Left lung (tissue), 14 donors: Measurements from ENCODE around the gene GORASP2. TPM values are rescaled to one million over a fixed set of nuclear protein-coding genes. Genes with fewer than 3 reads are reported as not detected.
A peak's percentile ranks its signal among the peaks of the same experiment; 100 is the strongest.

ENCODE experiments used
- ATAC-seq: fragments of 200-7000 bp; cut with Tn5 transposase; one replicate; pipeline ENCODE4 v1.9.1; 2020; ENCODE audit warnings: moderate library complexity
- DNase-seq, 4 donors: peaks; one replicate each; pipeline ENCODE4 v3.0.0-alpha.2; 2013 to 2020
- H3K27ac ChIP-seq, 2 donors: fragments of 200-600 bp; sonication (generic) in 1 of 2; one replicate each; pipeline versions ENCODE4 v1.5.0 to v1.8.0; 2020 to 2021
- H3K27me3 ChIP-seq, 2 donors: fragments of 200-600 bp; sonication (generic) in 1 of 2; one replicate each; pipeline versions ENCODE4 v1.5.0 to v1.8.0; 2020 to 2021
- H3K36me3 ChIP-seq, 2 donors: fragments of 200-600 bp; sonication (generic) in 1 of 2; one replicate each; pipeline versions ENCODE4 v1.5.0 to v1.8.0; 2020 to 2021
- H3K4me1 ChIP-seq, 2 donors: fragments of 200-600 bp; one replicate each; pipeline ENCODE4 v1.8.0; 2021
- H3K4me3 ChIP-seq, 2 donors: fragments of 200-600 bp; sonication (generic) in 1 of 2; one replicate each; pipeline versions ENCODE4 v1.5.0 to v1.8.0; 2020 to 2021; ENCODE audit warnings: mild to moderate bottlenecking in 1 of 2
- H3K9me3 ChIP-seq, 2 donors: fragments of 200-600 bp; sonication (generic) in 1 of 2; one replicate each; pipeline versions ENCODE4 v1.5.0 to v1.8.0; 2020 to 2021
- CTCF ChIP-seq, 2 donors: fragments of 200-600 bp; sonication (generic) in 1 of 2; IDR thresholded peaks; one replicate each; pipeline versions ENCODE4 v1.5.0 to v1.8.0; 2021; ENCODE audit warnings: antibody characterized with exemption in 2 of 2
- intact Hi-C, 2 donors: fragments of 100-400 bp; cut with DNase I; formaldehyde crosslinking; loops; one replicate each; pipeline versions ENCODE4 v1.11.2 to v1.14.2; 2022
- long read RNA-seq, 12 donors: library from polyadenylated mRNA in 2 of 12; unstranded in 2 of 12; transcript quantifications; one replicate each; pipeline ENCODE4 v2.0.0 and lab custom pipeline, GENCODE V29; 2019 to 2026
- polyA plus RNA-seq, 6 donors: library from polyadenylated mRNA; unstranded; fragments of 120-200 nt; gene quantifications; one replicate each; pipeline ENCODE4 v1.2.1, GENCODE V29; 2013; ENCODE audit not compliant: insufficient read length in 6 of 6
- total RNA-seq, 2 donors: library from RNA; stranded (reverse); fragmentation: NEBNext Ultra II Directional; extraction: Animal tissue kit (Norgen Biotek cat#: 25700); gene quantifications; one replicate each; pipeline ENCODE4 v1.2.1, GENCODE V29; 2021
- donor health status: DM: no; HTN: yes; CAD: no.
- donor health status: DM: no; HTN: no; CAD: no.

The GORASP2 gene
- 10 to 100 TPM; 80.7 to 84.4 TPM for total RNA-seq
- polyA plus RNA-seq = 10 to 100 TPM; 67.6 to 93.1 (median 77.1) TPM
- long read RNA-seq, donor 1, transcript GORASP2-207 (5 exons, 2,096 nt) = minor isoform, 7 of 81 reads
- long read RNA-seq, donor 1, transcript GORASP2-201 (10 exons, 3,173 nt) = major isoform, 24 of 81 reads
- long read RNA-seq, donor 1, partial matches to known transcripts = 49 of 81 reads
- long read RNA-seq, donor 1, other reads (novel, unspliced or antisense) = 0 of 81 reads
- long read RNA-seq, donor 2, transcript GORASP2-207 (5 exons, 2,096 nt) = minor isoform, 13 of 71 reads
- long read RNA-seq, donor 2, transcript GORASP2-201 (10 exons, 3,173 nt) = major isoform, 24 of 71 reads
- long read RNA-seq, donor 2, partial matches to known transcripts = 32 of 71 reads
- long read RNA-seq, donor 2, other reads (novel, unspliced or antisense) = 0 of 71 reads
- long read RNA-seq, donor 3, transcript GORASP2-201 (10 exons, 3,173 nt) = major isoform, 11 of 26 reads
- long read RNA-seq, donor 3, partial matches to known transcripts = 14 of 26 reads
- long read RNA-seq, donor 3, other reads (novel, unspliced or antisense) = 0 of 26 reads
- long read RNA-seq, donor 4, transcript GORASP2-201 (10 exons, 3,173 nt) = major isoform, 17 of 20 reads
- long read RNA-seq, donor 4, partial matches to known transcripts = 3 of 20 reads
- long read RNA-seq, donor 4, other reads (novel, unspliced or antisense) = 0 of 20 reads
- long read RNA-seq, donor 5, transcript GORASP2-201 (10 exons, 3,173 nt) = major isoform, 16 of 50 reads
- long read RNA-seq, donor 5, transcript GORASP2-207 (5 exons, 2,096 nt) = minor isoform, 6 of 50 reads
- long read RNA-seq, donor 5, partial matches to known transcripts = 26 of 50 reads
- long read RNA-seq, donor 5, other reads (novel, unspliced or antisense) = 0 of 50 reads
- long read RNA-seq, donor 6, transcript GORASP2-201 (10 exons, 3,173 nt) = major isoform, 18 of 56 reads
- long read RNA-seq, donor 6, transcript GORASP2-207 (5 exons, 2,096 nt) = minor isoform, 5 of 56 reads
- long read RNA-seq, donor 6, partial matches to known transcripts = 33 of 56 reads
- long read RNA-seq, donor 6, other reads (novel, unspliced or antisense) = 0 of 56 reads
- long read RNA-seq, donor 7, transcript GORASP2-201 (10 exons, 3,173 nt) = major isoform, 16 of 26 reads
- long read RNA-seq, donor 7, partial matches to known transcripts = 10 of 26 reads
- long read RNA-seq, donor 7, other reads (novel, unspliced or antisense) = 0 of 26 reads
- long read RNA-seq, donor 8, transcript GORASP2-207 (5 exons, 2,096 nt) = minor isoform, 6 of 58 reads
- long read RNA-seq, donor 8, transcript GORASP2-201 (10 exons, 3,173 nt) = major isoform, 24 of 58 reads
- long read RNA-seq, donor 8, partial matches to known transcripts = 27 of 58 reads
- long read RNA-seq, donor 8, other reads (novel, unspliced or antisense) = 0 of 58 reads
- long read RNA-seq, donor 9, partial matches to known transcripts = 0 of 1 reads
- long read RNA-seq, donor 9, other reads (novel, unspliced or antisense) = 0 of 1 reads
- long read RNA-seq, donor 10, transcript GORASP2-201 (10 exons, 3,173 nt) = major isoform, 17 of 24 reads
- long read RNA-seq, donor 10, partial matches to known transcripts = 1 of 24 reads
- long read RNA-seq, donor 10, other reads (novel, unspliced or antisense) = 6 of 24 reads
- long read RNA-seq, donor 11, transcript GORASP2-207 (5 exons, 2,096 nt) = minor isoform, 13 of 75 reads
- long read RNA-seq, donor 11, transcript GORASP2-201 (10 exons, 3,173 nt) = major isoform, 18 of 75 reads
- long read RNA-seq, donor 11, partial matches to known transcripts = 44 of 75 reads
- long read RNA-seq, donor 11, other reads (novel, unspliced or antisense) = 0 of 75 reads
- long read RNA-seq, donor 12, transcript GORASP2-201 (10 exons, 3,173 nt) = major isoform, 20 of 46 reads
- long read RNA-seq, donor 12, partial matches to known transcripts = 25 of 46 reads
- long read RNA-seq, donor 12, other reads (novel, unspliced or antisense) = 0 of 46 reads

DNA sequence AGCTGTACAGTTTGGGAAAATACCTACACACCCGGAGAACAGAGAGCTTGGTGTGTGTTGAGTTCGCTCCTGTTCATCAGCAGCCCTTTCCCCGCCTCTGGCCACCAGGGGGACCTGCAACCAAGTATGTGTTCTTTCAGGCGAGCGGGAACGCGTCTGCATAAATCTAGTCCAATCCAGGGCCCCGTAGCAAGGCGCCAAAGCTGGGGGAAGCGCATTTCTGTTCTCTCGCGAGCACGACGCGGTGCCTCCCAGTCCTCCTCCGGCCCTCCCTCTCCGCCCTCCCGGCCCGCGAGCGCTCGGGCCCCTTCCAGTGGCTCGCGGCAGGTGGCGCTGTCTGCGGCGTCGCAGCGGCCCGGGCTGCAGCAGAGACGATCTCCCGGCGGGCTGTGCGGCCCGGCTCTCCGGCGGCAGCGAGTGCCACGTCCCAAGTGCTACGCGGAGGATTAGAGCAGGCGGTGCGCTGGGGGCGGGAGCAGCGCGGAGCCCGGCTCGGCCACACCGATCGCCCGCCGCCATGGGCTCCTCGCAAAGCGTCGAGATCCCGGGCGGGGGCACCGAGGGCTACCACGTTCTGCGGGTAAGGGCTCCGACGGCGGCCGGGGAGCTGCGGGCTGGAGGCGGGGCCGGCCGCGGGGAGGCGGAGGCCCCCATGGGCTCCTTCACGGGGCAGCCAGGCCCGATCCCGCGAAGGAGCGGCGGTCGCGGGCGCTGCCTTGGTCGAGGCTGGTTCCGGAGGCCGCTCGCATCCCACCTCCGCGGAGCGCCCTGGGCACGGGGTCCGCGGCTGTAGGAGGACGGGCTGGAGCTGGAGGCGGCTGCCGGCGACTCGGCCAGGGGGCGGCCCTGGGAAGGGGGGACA is at the start of gene GORASP2:
GORASP2 (plus strand) TSS at position 430 of the 862 bp plus-strand sequence; CDS start at position 518, 88 bp downstream.
- ATAC-seq (peak; percentile 97), DNase-seq (peak; percentile 98 to 100 (median 99))
- TF ChIP-seq CTCF (IDR thresholded peaks at IDR 0.05) = peak; percentile 95 to 99
- intact Hi-C loops = no loop called here
- Histone ChIP-seq H3K36me3 (no peaks in the 10 kb centered on the region), H3K9me3 (peaks cover 0 to 3% of the 10 kb centered on the region in 2 donors), H3K27me3 (no peaks in the 10 kb centered on the region), H3K4me1 (peaks cover 11 to 49% of the 10 kb centered on the region in 2 donors), H3K4me3 (peak within 1 kb of the TSS; percentile 94 to 96), H3K27ac (peak within 1 kb of the TSS; percentile 97 to 98)

GRCh38 chr2:170881840-170882239 is 47.2 kb upstream of the GORASP2 start:
- TF ChIP-seq CTCF (IDR thresholded peaks at IDR 0.05) = no peak
- H3K4me3 ChIP-seq = no peak overlapping the region
- H3K27me3 ChIP-seq = no peaks in the 10 kb centered on the region
- H3K36me3 ChIP-seq = no peaks in the 10 kb centered on the region
- H3K27ac ChIP-seq = no peak overlapping the region
- no peaks in the 10 kb centered on the region for H3K4me1 ChIP-seq
- no peaks in the 10 kb centered on the region for H3K9me3 ChIP-seq
- intact Hi-C loops = no loop called here
- DNase-seq (no peak), ATAC-seq (no peak)

GRCh38 chr2:170882758-170883157 is 46.3 kb upstream of the GORASP2 start:
- Histone ChIP-seq H3K4me3 (no peak overlapping the region), H3K27ac (no peak overlapping the region), H3K4me1 (no peaks in the 10 kb centered on the region), H3K27me3 (no peaks in the 10 kb centered on the region), H3K9me3 (no peaks in the 10 kb centered on the region), H3K36me3 (no peaks in the 10 kb centered on the region)
- no peak for TF ChIP-seq CTCF (IDR thresholded peaks at IDR 0.05)
- intact Hi-C loops = no loop called here
- DNase-seq = no peak
- ATAC-seq = no peak
